ENCODE measurements around the gene CSRP2.

The CSRP2 gene

DNA sequence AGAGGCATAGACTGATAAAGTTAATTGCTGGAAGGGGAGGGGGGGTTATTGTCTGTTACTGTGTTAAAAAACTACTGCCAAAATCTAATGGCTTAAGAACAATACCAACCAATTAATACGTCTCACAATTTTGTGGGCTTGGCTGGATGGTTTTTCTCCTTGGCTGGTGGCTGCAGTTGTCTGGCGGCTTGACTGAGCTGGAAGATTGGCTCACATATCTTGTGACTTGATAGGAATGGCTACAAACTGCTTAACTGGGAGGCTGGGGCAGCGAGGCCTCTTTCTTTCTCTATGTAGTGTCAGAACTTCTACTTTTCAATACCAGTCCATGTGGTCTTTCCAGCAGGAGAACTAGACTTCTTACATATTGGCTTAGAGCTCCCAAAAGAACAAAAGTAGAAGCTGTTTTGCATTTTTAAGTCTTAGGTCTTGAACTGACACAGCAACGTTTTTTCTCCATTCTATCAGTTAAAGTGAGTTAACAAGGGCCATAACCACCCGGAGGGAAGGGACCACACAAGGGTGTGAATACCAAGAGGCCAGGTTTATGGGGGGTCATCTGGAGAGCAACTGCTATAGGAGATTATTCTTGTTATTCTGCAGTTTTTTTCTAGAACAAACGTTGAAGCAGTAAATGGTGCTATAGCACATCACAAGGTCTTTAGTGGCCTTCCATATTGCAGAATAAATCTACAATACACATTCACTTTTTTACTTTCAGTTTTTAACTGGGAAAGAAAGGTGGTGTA is 68.0 kb downstream of the CSRP2 start:
- Mint-ChIP-seq H3K4me3 (no peak overlapping the region), H3K36me3 (ENCODE audit: low read depth) (peaks cover 52% of the 10 kb centered on the region), H3K27me3 (ENCODE audit: low read depth) (no peaks in the 10 kb centered on the region), H3K4me1 (no peaks in the 10 kb centered on the region), H3K9me3 (no peaks in the 10 kb centered on the region), H3K27ac (no peak overlapping the region)
- TF ChIP-seq, protein P1, sequence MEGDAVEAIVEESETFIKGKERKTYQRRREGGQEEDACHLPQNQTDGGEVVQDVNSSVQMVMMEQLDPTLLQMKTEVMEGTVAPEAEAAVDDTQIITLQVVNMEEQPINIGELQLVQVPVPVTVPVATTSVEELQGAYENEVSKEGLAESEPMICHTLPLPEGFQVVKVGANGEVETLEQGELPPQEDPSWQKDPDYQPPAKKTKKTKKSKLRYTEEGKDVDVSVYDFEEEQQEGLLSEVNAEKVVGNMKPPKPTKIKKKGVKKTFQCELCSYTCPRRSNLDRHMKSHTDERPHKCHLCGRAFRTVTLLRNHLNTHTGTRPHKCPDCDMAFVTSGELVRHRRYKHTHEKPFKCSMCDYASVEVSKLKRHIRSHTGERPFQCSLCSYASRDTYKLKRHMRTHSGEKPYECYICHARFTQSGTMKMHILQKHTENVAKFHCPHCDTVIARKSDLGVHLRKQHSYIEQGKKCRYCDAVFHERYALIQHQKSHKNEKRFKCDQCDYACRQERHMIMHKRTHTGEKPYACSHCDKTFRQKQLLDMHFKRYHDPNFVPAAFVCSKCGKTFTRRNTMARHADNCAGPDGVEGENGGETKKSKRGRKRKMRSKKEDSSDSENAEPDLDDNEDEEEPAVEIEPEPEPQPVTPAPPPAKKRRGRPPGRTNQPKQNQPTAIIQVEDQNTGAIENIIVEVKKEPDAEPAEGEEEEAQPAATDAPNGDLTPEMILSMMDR (IDR thresholded peaks at IDR 0.05; ENCODE audit: unreplicated experiment in 3 of 3) = no peak
